H1 (cell line): ENCODE measurements around the gene SSTR3. TPM values are rescaled to one million over a fixed set of nuclear protein-coding genes. Genes with fewer than 3 reads are reported as not detected.

Experiments used
- CTCF ChIA-PET: fragments of 300-600 bp; sonication (Branson Sonifier 250); formaldehyde crosslinking; loops from one replicate; lab custom pipeline; 2021; ENCODE audit not compliant: partially characterized antibody; lab: Charles Lee
- POLR2A ChIA-PET: fragments of 300-600 bp; sonication (Branson Sonifier 250); formaldehyde crosslinking; loops from one replicate; lab custom pipeline; 2021; ENCODE audit warnings: inconsistent platforms; ENCODE audit not compliant: partially characterized antibody; lab: Charles Lee
- DNase-seq, 2 experiments: peaks; one replicate each; pipeline versions ENCODE4 v3.0.0 to v3.0.0-alpha.2; 2010 to 2022; ENCODE audit warnings: low spot score in 2 of 2, low read depth in 1 of 2, mixed read lengths in 1 of 2
- FAIRE-seq: peaks from 2 replicates; lab custom pipeline; 2011; peaks lifted over from hg19 to GRCh38; lab: Jason Lieb, UNC
- H2AFZ ChIP-seq: 2 replicates; pipeline ENCODE4 v1.8.1; 2012; ENCODE audit warnings: low read length, inconsistent platforms
- H2AK5ac ChIP-seq: 2 replicates; pipeline ENCODE4 v1.6.1; 2013; ENCODE audit warnings: low read depth, low read length
- H2BK120ac ChIP-seq: replicated peaks from 2 replicates; pipeline ENCODE3; 2013; ENCODE audit warnings: low read depth, low read length, inconsistent platforms
- H2BK12ac ChIP-seq: 2 replicates; pipeline ENCODE4 v1.6.1; 2013; ENCODE audit warnings: low read depth, low read length
- H2BK15ac ChIP-seq: 2 replicates; pipeline ENCODE4 v1.6.1; 2013; ENCODE audit warnings: low read length
- H2BK20ac ChIP-seq: 2 replicates; pipeline ENCODE4 v1.6.1; 2013; ENCODE audit warnings: low read length
- H2BK5ac ChIP-seq: 2 replicates; pipeline ENCODE4 v1.6.1; 2013; ENCODE audit warnings: low read depth, low read length
- H3K14ac ChIP-seq: 2 replicates; pipeline ENCODE4 v1.6.1; 2013; ENCODE audit warnings: inconsistent platforms; ENCODE audit not compliant: insufficient read length
- H3K18ac ChIP-seq: 2 replicates; pipeline ENCODE4 v1.6.1; 2013; ENCODE audit warnings: low read length; ENCODE audit errors: extremely low read depth
- H3K23ac ChIP-seq: 2 replicates; pipeline ENCODE4 v1.6.1; 2013; ENCODE audit warnings: inconsistent platforms; ENCODE audit not compliant: insufficient read length
- H3K23me2 ChIP-seq: 2 replicates; pipeline ENCODE4 v1.6.1; 2013; ENCODE audit warnings: low read depth, low read length
- H3K27ac ChIP-seq: 2 replicates; pipeline ENCODE4 v1.6.1; 2011; ENCODE audit warnings: low read depth, low read length, inconsistent platforms
- H3K27me3 ChIP-seq, 4 experiments: replicated peaks in 1 of 4; 1 replicate in 1 of 4; 2 replicates in 3 of 4; pipeline versions ENCODE4 v1.6.1 to v1.8.1; 2011 to 2013; ENCODE audit warnings: low read length in 3 of 4, mild to moderate bottlenecking in 3 of 4, inconsistent platforms in 2 of 4, mixed read lengths in 2 of 4, moderate library complexity in 1 of 4; ENCODE audit not compliant: control insufficient read depth in 3 of 4, insufficient read depth in 3 of 4; ENCODE audit errors: extremely low read depth in 1 of 4
- H3K36me3 ChIP-seq, 4 experiments: 2 replicates each; pipeline versions ENCODE4 v1.6.1 to v1.8.1; 2011 to 2013; ENCODE audit warnings: mild to moderate bottlenecking in 4 of 4, low read length in 3 of 4, moderate library complexity in 2 of 4, control low read depth in 1 of 4, inconsistent platforms in 1 of 4; ENCODE audit not compliant: insufficient read depth in 4 of 4, control insufficient read depth in 2 of 4
- H3K4ac ChIP-seq: replicated peaks from 2 replicates; pipeline ENCODE3; 2013; ENCODE audit warnings: low read length, low read depth, mixed read lengths, inconsistent platforms; ENCODE audit not compliant: insufficient read length
- H3K4me1 ChIP-seq, 4 experiments: replicated peaks in 1 of 4; 1 replicate in 1 of 4; 2 replicates in 3 of 4; pipeline versions ENCODE4 v1.6.1 to v1.8.1; 2011 to 2013; ENCODE audit warnings: low read length in 3 of 4, inconsistent platforms in 2 of 4, mixed read lengths in 1 of 4; ENCODE audit not compliant: insufficient read depth in 4 of 4, control insufficient read depth in 3 of 4
- H3K4me2 ChIP-seq, 2 experiments: 2 replicates each; pipeline versions ENCODE4 v1.6.1 to v1.8.1; 2011 to 2013; ENCODE audit warnings: low read depth in 2 of 2, low read length in 2 of 2, control low read depth in 1 of 2, inconsistent platforms in 1 of 2, mild to moderate bottlenecking in 1 of 2; ENCODE audit not compliant: insufficient read depth in 1 of 2
- H3K4me3 ChIP-seq, 4 experiments: fragments of 200-600, 300-600 bp in 1 of 4; sonication (generic), shearing (Covaris generic), sonication (Bioruptor Twin) in 1 of 4; 2 replicates each; pipeline versions ENCODE4 v1.5.1 to v1.8.1; 2011 to 2016; ENCODE audit warnings: low read length in 4 of 4, low read depth in 3 of 4, control low read depth in 2 of 4, inconsistent platforms in 2 of 4, mild to moderate bottlenecking in 2 of 4, mixed read lengths in 1 of 4, moderate library complexity in 1 of 4; ENCODE audit not compliant: insufficient read depth in 2 of 4; ENCODE audit errors: extremely low read depth in 1 of 4
- H3K56ac ChIP-seq: replicated peaks from 2 replicates; pipeline ENCODE3; 2013; ENCODE audit warnings: low read depth, mild to moderate bottlenecking, mixed read lengths, low read length, inconsistent platforms; ENCODE audit not compliant: insufficient read length
- H3K79me1 ChIP-seq: 2 replicates; pipeline ENCODE4 v1.6.1; 2013; ENCODE audit warnings: low read depth, low read length, control low read depth
- H3K79me2 ChIP-seq, 2 experiments: 2 replicates each; pipeline versions ENCODE4 v1.6.1 to v1.8.1; 2012 to 2013; ENCODE audit warnings: low read length in 2 of 2, mild to moderate bottlenecking in 2 of 2, inconsistent platforms in 1 of 2; ENCODE audit not compliant: insufficient read depth in 2 of 2, control insufficient read depth in 1 of 2
- H3K9ac ChIP-seq, 4 experiments: replicated peaks in 1 of 4; 1 replicate in 1 of 4; 2 replicates in 3 of 4; pipeline versions ENCODE4 v1.6.1 to v1.8.1; 2011 to 2013; ENCODE audit warnings: low read depth in 3 of 4, low read length in 3 of 4, control low read depth in 2 of 4, mild to moderate bottlenecking in 2 of 4, moderate library complexity in 2 of 4, inconsistent platforms in 1 of 4; ENCODE audit errors: extremely low read depth in 1 of 4
- H3K9me3 ChIP-seq, 2 experiments: 2 replicates each; pipeline versions ENCODE4 v1.6.1 to v1.8.1; 2012 to 2013; ENCODE audit warnings: mild to moderate bottlenecking in 2 of 2, moderate library complexity in 2 of 2, control low read depth in 1 of 2, inconsistent platforms in 1 of 2, low read depth in 1 of 2, low read length in 1 of 2, mixed read lengths in 1 of 2; ENCODE audit not compliant: insufficient read depth in 2 of 2
- H4K20me1 ChIP-seq, 2 experiments: replicated peaks in 1 of 2; 2 replicates each; pipeline versions ENCODE3 to v1.8.1; 2011 to 2013; ENCODE audit warnings: inconsistent platforms in 2 of 2, low read length in 2 of 2, mild to moderate bottlenecking in 1 of 2; ENCODE audit not compliant: insufficient read depth in 2 of 2, control insufficient read depth in 1 of 2
- H4K5ac ChIP-seq: 2 replicates; pipeline ENCODE4 v1.6.1; 2013; ENCODE audit warnings: low read length, low read depth, mixed read lengths, inconsistent platforms; ENCODE audit not compliant: insufficient read length
- H4K8ac ChIP-seq: 2 replicates; pipeline ENCODE4 v1.8.0; 2013; ENCODE audit warnings: mild to moderate bottlenecking, moderate library complexity, low read length, inconsistent platforms; ENCODE audit not compliant: insufficient read depth; ENCODE audit errors: extremely low read depth
- H4K91ac ChIP-seq: replicated peaks from 2 replicates; pipeline ENCODE3; 2013; ENCODE audit warnings: low read length, mixed read lengths, inconsistent platforms; ENCODE audit not compliant: insufficient read length
- HDAC6 ChIP-seq: IDR thresholded peaks from one replicate; pipeline ENCODE4 v1.7.1; 2012; ENCODE audit warnings: low read depth, mild to moderate bottlenecking, inconsistent platforms, low read length, moderate library complexity
- WGBS, 2 experiments: shearing (Covaris generic) in 1 of 2; methylation state at CpG; one replicate each; pipeline versions ENCODE4 v1.1.6 to v1.1.7; 2013 to 2015; ENCODE audit warnings: low lambda C conversion rate in 2 of 2, mixed read lengths in 2 of 2, inconsistent platforms in 1 of 2, low coverage in 1 of 2, missing lambda C conversion rate in 1 of 2; ENCODE audit not compliant: insufficient replicate concordance in 2 of 2, insufficient coverage in 1 of 2, insufficient read length in 1 of 2; ENCODE audit errors: extremely low coverage in 1 of 2, missing lambda C conversion rate in 1 of 2; 5-methylcytosine and 5-hydroxymethylcytosine counted together
- polyA plus RNA-seq, 7 experiments: library from polyadenylated mRNA; depleted of rRNA in 3 of 7; stranded (reverse) in 5 of 7; unstranded in 2 of 7; fragments of >200 nt in 5 of 7; fragments of 200-250 nt in 2 of 7; gene quantifications; 1 replicate in 5 of 7; 2 replicates in 1 of 7; 4 replicates in 1 of 7; pipeline versions ENCODE4 v1.2.1 to v1.2.3, GENCODE V29; 2011 to 2013; ENCODE audit warnings: missing spikeins in 2 of 7, mixed read lengths in 2 of 7
- total RNA-seq: library from RNA; stranded (reverse); fragmentation: NEBNext Ultra II Directional; extraction: Animal tissue kit (Norgen Biotek cat#: 25700); gene quantifications from 2 replicates; pipeline ENCODE4 v1.2.1, GENCODE V29; 2021

The SSTR3 gene
- total and polyA plus RNA-seq, 2 of the 8 experiments (the other 6 are each of a cell fraction or from before 2014, with no cell fraction given): 0.22 to 0.77 TPM

GRCh38 chr22:37185646-37186227 is 26.5 kb downstream of the SSTR3 start:
- Histone ChIP-seq H2BK15ac (no peak overlapping the region), H3K56ac (no peak overlapping the region), H2AK5ac (0 out of 2 replicates have a peak overlapping the region, but pooled peaks have one; percentile 16), H4K91ac (no peak overlapping the region), H3K27ac (no peak overlapping the region), H3K79me2 (no peaks in the 10 kb centered on the region), H3K4me2 (peak overlapping the region in 1 of 2 experiments; percentile 73; a peak in 1 of 4 replicates), H4K8ac (no peak overlapping the region), H3K9me3 (no peaks in the 10 kb centered on the region), H2BK120ac (no peak overlapping the region), H2BK20ac (no peak overlapping the region), H2BK12ac (no peak overlapping the region), H3K4me3 (no peak overlapping the region), H3K79me1 (no peaks in the 10 kb centered on the region), H3K36me3 (peaks cover 0 to 5% (median 0%) of the 10 kb centered on the region in 4 experiments; a peak in 2 of 8 replicates), H3K27me3 (no peaks in the 10 kb centered on the region), H3K23me2 (peaks cover 3% of the 10 kb centered on the region; the same call in 1 of the 2 replicates), H2AFZ (no peak overlapping the region), H4K5ac (no peak overlapping the region), H4K20me1 (no peaks in the 10 kb centered on the region), H3K4me1 (peaks cover 7 to 23% (median 15%) of the 10 kb centered on the region in 4 experiments), H3K14ac (no peak overlapping the region), H3K9ac (no peak overlapping the region), H3K4ac (no peak overlapping the region), H3K23ac (no peak overlapping the region), H3K18ac (no peak overlapping the region), H2BK5ac (no peak overlapping the region)
- ChIA-PET POLR2A (interaction anchor here (1.1 kb wide), 1 partner anchor 22 kb away, joined by 3 read pairs; no protein-coding TSS in a partner anchor), CTCF (interaction anchor here (1.7 to 5.8 kb wide), 2 partner anchors 10 to 12 kb away, joined by 6 to 29 read pairs; no protein-coding TSS in a partner anchor)
- WGBS, 2 experiments: 91% methylated on average over 13 of the region's 13 CpGs; no CpG with 5 or more reads in 1 of the 2 experiments
- FAIRE-seq (no peak), DNase-seq (no peak)
- no peak for TF ChIP-seq HDAC6
